Upper lobe of left lung (tissue), 4 donors: Measurements from ENCODE around the gene JMJD1C.

ENCODE experiments used
- POLR2A ChIP-seq, 4 donors: fragments of 450-650 bp; IDR thresholded peaks; one replicate each; pipeline ENCODE4 v1.5.1; 2016 to 2017; ENCODE audit warnings: antibody characterized with exemption in 4 of 4, mild to moderate bottlenecking in 2 of 4
- POLR2AphosphoS5 ChIP-seq, 2 donors: sonication (generic); formaldehyde crosslinking; IDR thresholded peaks; one replicate each; pipeline ENCODE4 v1.5.1; 2017; ENCODE audit warnings: antibody characterized with exemption in 2 of 2
- TF ChIP-seq, protein P1 (sequence below), 6 experiments: fragments of 450-650 bp in 4 of 6; fragments of 200-600 bp in 2 of 6; sonication (generic) in 2 of 6; IDR thresholded peaks; one replicate each; pipeline ENCODE4 v1.5.1; 2016 to 2019; ENCODE audit warnings: antibody characterized with exemption in 6 of 6

DNA sequence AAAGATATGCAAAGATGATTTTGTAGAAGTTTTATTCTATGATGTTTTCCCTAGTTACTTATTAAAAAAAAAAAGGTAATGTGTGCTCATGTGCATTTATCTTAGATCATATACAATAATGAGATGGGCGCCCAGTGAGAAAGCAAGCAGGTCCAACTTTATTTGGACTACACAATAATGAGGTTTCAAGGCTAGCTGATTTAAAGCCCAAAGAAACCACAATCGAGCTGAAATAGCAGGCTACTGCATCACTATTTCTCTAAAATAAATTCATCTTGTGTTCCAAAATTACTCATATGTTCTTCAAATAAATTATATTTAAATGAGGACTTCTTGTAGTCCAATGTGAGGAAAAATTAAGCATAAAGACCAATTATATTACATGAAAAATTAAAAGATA is 110.1 kb downstream of the JMJD1C start:
- TF ChIP-seq POLR2AphosphoS5 (IDR thresholded peaks at IDR 0.05) (no peak), POLR2A (IDR thresholded peaks at IDR 0.05) (no peak)
- TF ChIP-seq, protein P1, sequence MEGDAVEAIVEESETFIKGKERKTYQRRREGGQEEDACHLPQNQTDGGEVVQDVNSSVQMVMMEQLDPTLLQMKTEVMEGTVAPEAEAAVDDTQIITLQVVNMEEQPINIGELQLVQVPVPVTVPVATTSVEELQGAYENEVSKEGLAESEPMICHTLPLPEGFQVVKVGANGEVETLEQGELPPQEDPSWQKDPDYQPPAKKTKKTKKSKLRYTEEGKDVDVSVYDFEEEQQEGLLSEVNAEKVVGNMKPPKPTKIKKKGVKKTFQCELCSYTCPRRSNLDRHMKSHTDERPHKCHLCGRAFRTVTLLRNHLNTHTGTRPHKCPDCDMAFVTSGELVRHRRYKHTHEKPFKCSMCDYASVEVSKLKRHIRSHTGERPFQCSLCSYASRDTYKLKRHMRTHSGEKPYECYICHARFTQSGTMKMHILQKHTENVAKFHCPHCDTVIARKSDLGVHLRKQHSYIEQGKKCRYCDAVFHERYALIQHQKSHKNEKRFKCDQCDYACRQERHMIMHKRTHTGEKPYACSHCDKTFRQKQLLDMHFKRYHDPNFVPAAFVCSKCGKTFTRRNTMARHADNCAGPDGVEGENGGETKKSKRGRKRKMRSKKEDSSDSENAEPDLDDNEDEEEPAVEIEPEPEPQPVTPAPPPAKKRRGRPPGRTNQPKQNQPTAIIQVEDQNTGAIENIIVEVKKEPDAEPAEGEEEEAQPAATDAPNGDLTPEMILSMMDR (IDR thresholded peaks at IDR 0.05): no peak
